ENCODE measurements around the gene MYO6.

Gene MYO6

DNA sequence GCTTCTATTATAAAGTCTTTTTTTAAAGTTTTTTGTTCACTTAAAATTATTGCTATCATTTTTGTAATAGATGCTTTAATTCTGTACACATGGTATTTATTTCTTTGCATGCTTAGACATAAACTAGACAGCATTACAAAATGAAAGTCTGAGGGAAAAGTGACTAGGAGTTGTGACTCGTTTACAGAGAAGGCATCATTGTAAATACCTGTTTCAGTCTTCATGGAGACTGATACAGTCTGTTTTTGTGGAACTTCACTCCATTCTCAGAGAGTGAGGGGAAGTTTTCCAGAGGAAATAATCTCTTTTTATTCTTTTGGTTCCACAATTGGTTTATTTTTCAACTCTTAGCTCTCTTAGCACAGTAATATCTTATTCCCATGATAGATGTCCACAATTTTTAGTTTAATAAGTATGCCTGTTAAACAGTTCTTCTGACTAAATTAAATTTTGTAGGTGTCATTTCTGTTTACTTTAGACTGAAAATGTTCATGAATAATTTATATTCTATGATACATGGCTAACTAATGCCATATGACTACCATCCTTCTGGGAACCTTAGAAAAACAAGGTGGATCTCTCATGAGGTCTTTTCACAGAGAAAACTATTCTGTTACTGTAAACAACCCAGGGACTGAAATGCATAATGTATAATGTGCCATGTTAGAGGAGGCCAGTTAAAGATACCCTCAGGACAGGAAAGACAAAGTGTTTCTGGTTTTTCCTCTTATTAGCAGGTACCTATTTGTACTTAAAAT lies 69.2 kb downstream of the MYO6 start:
- TF ChIP-seq, protein P1, sequence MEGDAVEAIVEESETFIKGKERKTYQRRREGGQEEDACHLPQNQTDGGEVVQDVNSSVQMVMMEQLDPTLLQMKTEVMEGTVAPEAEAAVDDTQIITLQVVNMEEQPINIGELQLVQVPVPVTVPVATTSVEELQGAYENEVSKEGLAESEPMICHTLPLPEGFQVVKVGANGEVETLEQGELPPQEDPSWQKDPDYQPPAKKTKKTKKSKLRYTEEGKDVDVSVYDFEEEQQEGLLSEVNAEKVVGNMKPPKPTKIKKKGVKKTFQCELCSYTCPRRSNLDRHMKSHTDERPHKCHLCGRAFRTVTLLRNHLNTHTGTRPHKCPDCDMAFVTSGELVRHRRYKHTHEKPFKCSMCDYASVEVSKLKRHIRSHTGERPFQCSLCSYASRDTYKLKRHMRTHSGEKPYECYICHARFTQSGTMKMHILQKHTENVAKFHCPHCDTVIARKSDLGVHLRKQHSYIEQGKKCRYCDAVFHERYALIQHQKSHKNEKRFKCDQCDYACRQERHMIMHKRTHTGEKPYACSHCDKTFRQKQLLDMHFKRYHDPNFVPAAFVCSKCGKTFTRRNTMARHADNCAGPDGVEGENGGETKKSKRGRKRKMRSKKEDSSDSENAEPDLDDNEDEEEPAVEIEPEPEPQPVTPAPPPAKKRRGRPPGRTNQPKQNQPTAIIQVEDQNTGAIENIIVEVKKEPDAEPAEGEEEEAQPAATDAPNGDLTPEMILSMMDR (conservative IDR thresholded peaks at IDR 0.05; ENCODE audit: low read depth, low read length) = no peak
- no peak overlapping the region for H3K4me3 ChIP-seq (ENCODE audit: low read depth, low read length)
- DNase-seq (ENCODE audit: low read depth) = peak; percentile 12

DNA sequence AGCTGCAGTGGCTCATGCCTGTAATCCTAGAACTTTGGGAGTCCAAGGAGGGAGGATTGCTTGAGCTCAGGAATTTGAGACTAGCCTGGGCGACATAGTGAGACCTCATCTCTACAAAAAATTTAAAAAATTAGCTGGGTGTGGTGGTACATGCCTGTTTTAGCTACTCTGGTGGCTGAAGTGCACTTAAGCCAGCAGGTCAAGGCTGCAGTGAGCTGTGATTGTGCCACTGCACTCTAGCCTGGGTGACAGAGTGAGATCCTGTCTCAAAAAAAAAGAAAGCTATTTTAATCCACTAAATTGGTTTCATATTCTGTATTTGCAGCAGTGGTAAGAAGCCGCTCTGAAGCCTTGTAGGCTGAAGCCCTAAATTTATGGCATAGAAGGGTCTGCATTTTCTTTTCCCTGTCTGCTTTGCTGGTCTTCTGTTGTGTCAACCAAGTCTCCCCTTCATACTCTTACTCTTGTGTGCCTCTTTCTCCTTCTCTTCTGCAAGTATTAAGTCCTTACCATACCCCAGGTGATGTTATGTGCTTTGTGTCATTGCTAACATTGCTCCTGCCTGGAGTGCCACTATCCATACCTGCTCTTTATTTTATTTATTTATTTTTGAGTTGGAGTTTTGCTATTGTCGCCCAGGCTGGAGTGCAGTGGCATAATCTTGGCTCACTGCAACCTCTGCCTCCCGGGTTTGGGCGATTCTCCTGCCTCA lies 70.9 kb downstream of the MYO6 start:
- no peak for DNase-seq (ENCODE audit: low read depth)
- H3K4me3 ChIP-seq (ENCODE audit: low read depth, low read length) = no peak overlapping the region
- TF ChIP-seq, protein P1 (conservative IDR thresholded peaks at IDR 0.05; ENCODE audit: low read depth, low read length) = no peak

DNA sequence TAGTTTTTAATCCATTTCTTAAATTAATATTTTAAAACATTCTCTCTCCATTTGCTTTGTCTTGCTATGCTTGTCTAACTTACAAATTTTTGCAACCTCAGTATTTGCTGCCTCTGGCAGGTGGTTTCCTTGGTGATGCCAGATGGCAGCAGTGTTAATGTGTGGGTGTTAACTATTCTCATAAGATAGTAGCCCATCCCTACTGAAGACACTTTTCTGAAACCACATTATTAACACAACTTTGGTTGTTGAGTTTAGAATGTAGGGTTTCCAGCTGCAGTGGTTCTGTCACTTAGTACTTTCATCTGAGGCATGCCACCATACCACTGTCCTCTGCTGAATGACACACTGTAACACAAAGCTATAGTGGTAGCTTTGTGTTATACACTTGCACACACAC lies 75.1 kb downstream of the MYO6 start:
- DNase-seq (ENCODE audit: low read depth) = no peak
- TF ChIP-seq, protein P1 (conservative IDR thresholded peaks at IDR 0.05; ENCODE audit: low read depth, low read length) = no peak
- H3K4me3 ChIP-seq (ENCODE audit: low read depth, low read length) = no peak overlapping the region

DNA sequence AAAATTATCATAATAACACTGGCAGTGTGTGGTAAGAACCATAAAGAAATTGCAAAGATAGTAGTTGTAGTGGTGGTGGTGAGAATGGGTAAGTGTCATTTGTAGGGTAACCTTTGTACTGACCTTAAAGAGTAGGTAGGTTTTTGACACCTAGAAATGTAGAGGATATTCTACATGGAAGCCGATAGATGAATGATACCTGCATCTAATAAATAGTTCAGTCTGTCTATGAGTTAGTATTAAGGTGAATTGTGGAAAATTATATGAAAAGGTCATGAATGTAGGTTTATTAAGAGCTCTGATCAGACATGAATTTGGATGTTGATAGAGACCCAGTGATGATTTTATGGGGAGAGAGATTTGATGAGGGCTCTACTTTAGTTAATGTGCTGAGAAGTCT lies 78.1 kb downstream of the MYO6 start:
- DNase-seq (ENCODE audit: low read depth) = no peak
- TF ChIP-seq, protein P1 (conservative IDR thresholded peaks at IDR 0.05; ENCODE audit: low read depth, low read length) = no peak
- H3K4me3 ChIP-seq (ENCODE audit: low read depth, low read length) = no peak overlapping the region

DNA sequence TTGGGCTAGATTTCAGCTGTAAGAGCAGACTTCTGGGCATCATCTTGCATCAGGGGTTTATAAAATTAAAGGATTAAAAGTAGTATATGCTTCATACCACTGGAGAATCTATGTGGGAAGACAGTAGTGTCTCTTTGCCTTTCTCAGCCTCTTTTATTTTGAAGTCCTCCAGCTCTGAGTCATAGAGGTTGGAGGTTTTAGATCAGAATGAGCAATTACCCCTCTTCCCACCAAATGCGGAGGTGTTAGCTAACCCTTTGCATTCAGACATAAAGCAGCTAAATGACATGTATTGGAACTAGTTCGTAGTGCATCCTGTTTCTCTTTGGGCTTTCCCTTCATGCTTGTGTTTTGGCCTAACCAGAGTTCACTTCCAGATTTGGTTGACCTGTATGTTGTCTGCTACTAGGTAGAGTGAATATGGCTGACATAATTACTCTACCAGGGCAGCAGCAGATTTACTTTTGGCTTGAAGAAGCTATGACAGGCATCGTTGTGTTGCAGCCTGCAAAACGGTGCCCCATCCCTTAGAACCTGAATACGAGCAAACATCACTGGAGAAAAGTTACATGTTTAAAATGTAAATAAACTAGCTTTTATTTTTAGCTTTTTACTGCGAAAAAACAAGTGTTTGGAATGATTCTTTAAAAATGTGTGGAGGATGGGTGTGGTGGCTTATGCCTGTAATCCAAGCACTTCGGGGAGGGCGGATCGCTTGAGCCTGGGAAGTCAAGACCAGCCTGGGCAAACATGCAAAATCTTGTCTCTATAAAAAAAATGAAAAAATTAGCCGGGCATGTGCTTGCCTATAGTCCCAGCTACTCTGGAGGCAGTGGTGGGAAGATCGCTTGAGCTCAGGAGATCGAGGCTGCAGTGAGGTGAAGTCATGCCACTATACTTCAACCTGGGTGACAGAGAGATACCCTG lies 82.2 kb downstream of the MYO6 start:
- no peak overlapping the region for H3K4me3 ChIP-seq (ENCODE audit: low read depth, low read length)
- DNase-seq (ENCODE audit: low read depth) = peak; percentile 42
- TF ChIP-seq, protein P1 (conservative IDR thresholded peaks at IDR 0.05; ENCODE audit: low read depth, low read length) = no peak

DNA sequence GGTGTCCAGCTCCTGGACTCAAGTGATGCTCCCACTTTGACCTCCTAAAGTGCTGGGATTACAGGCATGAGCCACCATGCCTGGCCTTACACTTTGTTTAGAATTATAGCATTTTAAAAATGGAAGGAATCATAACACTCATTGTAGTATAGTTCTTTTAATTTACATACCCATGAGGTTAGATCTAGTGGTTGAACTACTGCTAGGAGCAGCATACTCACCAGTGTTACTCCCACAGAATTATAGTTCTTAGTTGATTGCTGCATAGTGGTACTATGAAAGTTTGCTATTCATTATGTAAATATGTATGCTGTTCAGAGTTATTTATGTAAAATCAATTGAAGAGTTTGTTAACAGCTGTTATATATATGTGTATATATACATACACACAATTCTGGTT lies 85.4 kb downstream of the MYO6 start:
- DNase-seq (ENCODE audit: low read depth) = no peak
- TF ChIP-seq, protein P1 (conservative IDR thresholded peaks at IDR 0.05; ENCODE audit: low read depth, low read length) = no peak
- no peak overlapping the region for H3K4me3 ChIP-seq (ENCODE audit: low read depth, low read length)
